ELF-1 (cell line): Measurements from ENCODE around the gene NTN1.
A peak's percentile ranks its signal among the peaks of the same experiment; 100 is the strongest.
"Not testable (repeated sequence)": the region's sequence is repeated elsewhere in the genome, so short reads cannot be mapped to it uniquely, and the experiment has no call there.

Experiments
- DNase-seq: peaks from one replicate; pipeline ENCODE4 v3.0.0-alpha.2; 2016; ENCODE audit warnings: low read depth, low spot score

Gene NTN1

DNA sequence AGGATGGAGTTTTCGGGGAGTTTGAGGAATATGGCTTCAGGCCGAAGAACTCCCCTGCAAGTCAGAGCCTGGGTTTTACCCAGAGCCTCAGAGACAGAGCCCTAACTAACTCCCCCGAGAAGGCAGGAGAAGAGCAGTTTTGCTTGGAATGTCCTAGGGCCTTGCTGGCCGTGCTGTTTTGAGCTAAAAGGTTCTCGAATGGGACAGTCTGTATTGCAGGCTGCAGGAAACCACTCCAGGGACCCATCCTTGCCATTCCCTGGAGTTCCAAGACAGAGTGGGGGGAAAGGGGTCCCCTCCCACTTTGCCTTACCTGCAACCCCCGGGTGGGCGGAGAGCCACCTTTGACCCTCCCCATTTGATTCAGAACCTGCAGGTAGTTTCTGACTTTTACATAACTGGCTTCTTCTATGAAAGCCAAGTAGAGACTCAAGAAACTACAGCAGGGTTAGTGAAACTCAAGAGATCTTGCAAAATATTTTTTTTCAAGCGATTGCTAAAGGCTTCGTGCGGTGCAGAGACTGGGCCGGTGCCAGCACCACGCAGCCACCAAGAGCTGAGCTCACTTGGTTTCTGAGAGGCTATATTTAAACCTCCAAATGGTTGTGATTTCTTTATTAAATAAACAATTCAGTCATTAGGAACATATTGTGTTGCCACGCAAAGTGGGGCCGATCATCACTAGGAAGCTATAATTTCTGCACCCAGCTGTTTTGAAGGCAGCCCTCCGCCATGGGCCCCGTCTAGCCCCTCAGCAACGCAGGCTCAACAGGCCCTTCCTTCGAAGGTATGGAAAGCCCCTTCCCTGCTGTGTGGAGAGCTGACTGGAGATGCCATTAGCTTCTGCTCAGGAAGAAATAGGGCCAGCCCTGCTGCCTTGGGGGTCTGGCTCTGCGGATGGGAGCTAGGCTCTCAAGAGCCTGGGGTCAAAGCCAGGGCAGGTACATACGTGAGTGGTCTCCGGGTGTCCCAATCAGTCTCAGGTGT, 223.0 kb downstream of the NTN1 start:
- DNase-seq: no peak

DNA sequence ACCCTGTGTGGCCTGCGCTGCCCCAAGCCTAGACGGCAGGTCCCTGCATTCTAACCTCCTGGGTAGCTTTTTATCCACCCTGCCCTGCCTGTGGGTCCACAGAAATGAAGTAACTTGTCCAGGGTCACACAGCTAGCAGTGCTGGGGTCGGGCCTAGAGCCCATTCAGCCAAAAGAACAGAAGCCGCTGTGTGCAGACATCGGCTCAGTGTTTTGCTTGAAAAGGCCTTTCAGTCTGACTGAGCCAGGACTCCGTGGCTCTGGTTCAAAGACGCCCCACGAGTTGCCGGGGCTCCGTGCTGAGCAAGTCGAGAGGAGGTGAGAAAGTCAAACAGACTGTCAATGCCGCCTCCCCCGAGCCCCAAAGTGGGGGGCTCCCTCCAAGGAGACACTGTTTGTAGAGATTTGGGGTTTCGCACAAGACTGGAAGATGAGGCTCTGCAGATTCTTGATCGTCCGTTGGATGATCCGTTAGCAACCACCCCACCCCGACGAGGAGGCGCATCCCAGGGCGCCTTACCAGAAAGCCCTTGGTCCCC, 226.2 kb downstream of the NTN1 start:
- DNase-seq: no peak

- DNase-seq: no peak
Observed at GRCh38 chr17:9249245-9249953, 228.1 kb downstream of the NTN1 start.

- DNase-seq: no peak
Observed at GRCh38 chr17:9251273-9251672, 230.0 kb downstream of the NTN1 start.

DNA sequence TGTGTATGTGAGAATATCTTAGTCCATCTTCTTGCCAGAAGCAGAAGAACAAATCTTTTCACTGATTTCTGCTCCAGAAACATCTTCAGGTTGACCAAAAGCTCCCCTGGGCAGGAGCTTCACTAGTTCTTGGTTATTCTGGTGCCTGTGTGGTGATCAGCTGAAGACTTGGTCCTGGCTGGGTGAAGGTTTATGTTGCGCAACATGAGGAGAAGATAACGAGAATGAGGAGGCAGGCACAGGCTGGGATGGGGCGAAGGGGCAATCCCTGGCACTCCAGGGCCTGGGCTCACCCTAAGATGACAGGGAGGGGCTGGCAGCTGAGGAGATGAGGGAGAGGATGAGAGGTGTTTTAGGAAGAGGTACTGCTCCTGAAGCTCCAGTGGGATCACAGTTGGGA, 232.0 kb downstream of the NTN1 start:
- DNase-seq: no peak

- no peak for DNase-seq
Observed at GRCh38 chr17:9254841-9255240, 233.5 kb downstream of the NTN1 start.

GRCh38 chr17:9255833-9256232, 234.5 kb downstream of the NTN1 start:
- no peak for DNase-seq

GRCh38 chr17:9256361-9256750, 235.0 kb downstream of the NTN1 start:
- DNase-seq: no peak

DNA sequence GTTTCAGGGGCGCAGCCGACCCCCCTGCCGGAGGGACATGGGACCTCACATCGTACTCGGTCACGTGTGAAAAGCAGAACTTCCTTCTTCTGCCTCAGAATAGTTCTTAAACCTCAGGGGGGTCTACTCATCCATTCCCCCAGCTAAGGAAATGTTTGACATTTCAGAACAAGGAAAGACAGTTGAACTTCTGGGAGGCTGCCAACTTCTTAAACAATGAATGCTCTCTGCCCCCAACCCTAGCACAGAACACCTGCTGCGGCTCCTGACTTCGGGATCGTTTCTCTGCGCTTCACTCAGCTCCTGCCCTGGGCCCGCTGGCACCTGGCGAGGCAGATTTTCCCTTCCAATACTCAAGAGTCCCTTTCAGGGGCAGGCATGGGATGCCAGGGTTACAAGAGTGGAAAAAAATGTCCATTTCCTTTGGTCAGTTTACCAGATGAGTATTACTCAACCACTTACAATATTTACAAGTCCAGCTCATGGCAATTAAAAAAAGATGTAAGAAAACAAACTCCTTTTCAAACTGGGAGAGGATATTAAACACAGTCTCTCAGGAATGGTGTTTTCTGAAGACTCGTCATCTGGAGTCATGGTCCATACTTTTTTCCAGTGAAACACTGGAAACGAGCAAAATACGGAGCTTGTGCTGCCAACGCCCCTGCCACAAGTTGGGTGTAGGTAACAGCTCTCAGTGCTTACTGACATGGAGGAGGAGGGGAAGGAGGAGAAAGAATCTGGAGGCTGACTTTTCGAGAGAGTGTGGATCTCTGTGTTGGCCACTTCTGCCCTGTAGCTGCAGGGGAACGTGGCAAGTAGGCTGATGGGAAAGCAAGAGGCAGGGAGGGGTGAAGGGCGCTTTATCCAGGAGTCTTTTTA, 235.7 kb downstream of the NTN1 start:
- DNase-seq: no peak

DNA sequence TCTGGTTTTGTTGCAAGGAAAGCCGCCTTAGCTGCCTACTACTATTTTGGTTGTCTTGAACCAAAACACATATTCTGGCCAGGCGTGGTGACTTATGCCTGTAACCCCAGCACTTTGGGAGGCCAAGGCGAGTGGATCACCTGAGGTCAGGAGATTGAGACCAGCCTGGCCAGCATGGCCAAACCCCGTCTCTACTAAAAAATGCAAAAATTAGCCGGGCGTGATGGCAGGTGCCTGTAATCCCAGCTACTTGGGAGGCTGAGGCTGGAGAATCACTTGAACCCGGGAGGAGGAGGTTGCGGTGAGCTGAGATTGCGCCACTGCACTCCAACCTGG, 236.3 kb downstream of the NTN1 start:
- DNase-seq: not testable (repeated sequence)

- DNase-seq: peak; percentile 67
Observed at GRCh38 chr17:9258115-9259015, 237.1 kb downstream of the NTN1 start.

DNA sequence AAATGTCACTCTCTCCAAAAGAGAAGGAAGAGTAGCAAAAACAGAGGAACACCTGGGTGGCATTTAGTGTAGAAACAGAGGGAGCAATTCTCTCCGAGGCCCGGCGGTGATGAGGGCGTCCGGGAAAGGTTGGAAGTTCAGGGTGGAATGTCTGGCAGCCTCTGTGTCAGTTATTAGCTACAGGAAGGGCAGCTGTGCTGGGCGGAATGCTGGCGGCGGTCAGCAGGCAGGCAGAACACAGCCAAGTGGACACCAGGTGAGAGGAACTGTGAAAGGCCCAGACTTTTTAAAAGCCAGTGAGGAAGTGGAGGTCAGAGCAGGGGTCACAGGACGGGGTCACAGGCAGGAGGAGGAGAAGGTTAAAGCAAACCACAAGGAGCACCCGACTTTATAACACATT, 238.1 kb downstream of the NTN1 start:
- no peak for DNase-seq

GRCh38 chr17:9261081-9262012, 240.0 kb downstream of the NTN1 start:
- DNase-seq: no peak

GRCh38 chr17:9266031-9266680, 244.8 kb downstream of the NTN1 start:
- no peak for DNase-seq

DNA sequence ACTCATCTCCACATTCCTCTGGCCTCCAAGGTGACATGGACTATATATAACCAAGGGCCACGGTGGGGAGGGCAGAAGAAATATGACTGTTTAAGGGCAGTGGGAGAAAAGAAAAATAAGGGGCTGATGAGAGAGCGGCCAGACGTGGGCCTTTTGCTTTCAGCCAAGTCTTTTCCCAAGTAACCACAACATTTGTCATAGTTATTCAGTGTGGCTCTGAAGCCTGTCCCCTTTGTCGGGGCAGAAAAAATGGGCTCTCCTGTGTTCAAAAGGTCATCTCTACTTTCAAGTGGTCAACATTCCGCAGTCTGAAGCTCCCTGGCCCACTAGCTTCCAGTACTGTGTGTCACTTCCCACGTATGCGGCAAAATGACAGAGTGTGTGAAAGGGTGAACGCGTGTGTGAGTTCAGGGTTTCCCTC, 245.4 kb downstream of the NTN1 start:
- DNase-seq: no peak

DNA sequence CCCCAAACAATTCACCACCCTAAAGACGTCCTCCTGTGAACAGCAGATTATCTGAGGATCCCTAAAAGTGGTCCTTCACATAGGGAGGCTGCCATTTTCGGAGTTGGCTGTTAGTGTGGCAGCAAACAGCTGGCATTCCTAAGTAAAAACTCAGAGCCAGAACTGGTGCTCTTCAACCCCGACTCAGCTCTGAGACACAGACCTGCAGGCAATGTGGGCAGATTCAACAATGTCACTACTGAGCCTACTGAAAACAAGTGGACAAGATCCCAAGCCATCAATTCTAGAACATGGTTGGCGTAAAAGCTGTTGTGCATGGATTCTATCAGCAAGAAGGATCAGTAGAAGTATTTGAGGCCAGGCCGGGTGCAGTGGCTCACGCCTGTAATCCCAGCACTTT, 247.2 kb downstream of the NTN1 start:
- DNase-seq: no peak

DNA sequence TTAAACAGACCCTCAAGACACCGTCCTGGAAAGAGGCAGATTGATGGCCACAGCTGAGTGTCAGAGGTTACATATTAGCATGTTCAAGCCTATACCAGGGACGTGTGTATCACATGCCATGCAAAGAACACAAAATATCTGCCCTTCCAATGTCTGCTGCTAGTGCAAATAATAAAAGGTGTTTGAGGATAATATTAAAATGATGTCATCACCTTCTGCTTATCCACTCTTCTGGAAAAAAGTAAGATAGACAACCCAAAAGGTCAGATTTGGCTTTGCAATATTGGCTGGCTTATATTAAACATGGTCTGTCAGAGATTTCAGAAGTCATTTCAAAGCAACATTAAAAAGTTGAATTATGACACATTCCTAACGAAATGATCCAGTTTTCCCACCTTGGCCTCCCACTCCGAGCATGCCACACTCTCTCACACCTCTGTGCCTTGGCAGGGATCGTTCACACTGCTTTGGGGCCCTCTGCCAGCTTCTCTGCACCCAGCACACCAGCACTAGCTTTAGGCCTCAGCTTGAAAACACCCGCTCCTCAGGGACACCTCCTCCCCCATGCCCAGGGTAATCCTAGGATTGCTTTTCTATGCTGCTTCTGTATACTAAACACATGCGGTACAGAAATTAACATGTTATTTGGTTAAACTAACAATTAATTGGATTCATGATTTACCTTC, 248.2 kb downstream of the NTN1 start:
- no peak for DNase-seq

DNA sequence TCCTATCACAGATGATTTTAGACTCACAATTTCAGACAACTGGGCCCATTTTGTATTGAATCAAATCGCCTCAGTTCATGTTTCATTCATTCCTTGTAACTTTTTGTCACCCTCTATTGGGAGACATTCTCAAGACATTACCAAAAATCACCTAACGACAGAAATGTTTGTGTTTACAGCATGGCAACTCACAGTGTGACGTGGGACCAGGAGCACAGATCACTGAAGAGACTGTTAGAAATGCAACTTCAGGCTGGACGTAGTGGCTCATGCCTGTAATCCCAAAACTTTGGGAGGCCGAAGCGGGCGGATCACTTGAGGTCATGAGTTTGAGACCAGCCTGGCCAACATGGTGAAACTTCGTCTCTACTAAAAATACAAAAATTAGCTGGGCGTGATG, 249.6 kb downstream of the NTN1 start:
- DNase-seq: no peak
